SH-SY5Y (cell line): ENCODE data around the gene KDM4C.

Experiments used
- GATA2 ChIP-seq: IDR thresholded peaks from 2 replicates; pipeline ENCODE4 v1.6.1; 2011; ENCODE audit warnings: mild to moderate bottlenecking, low read depth, low read length
- GATA3 ChIP-seq: IDR thresholded peaks from 2 replicates; pipeline ENCODE4 v1.6.1; 2011; ENCODE audit warnings: low read depth, mild to moderate bottlenecking, low read length, moderate library complexity

- TF ChIP-seq GATA2 = no peak
- TF ChIP-seq GATA3 = no peak
Measured at GRCh38 chr9:7150153-7150890, 392.5 kb downstream of the KDM4C start.
